ENCODE data around the gene PRR18. TPM values are rescaled to one million over a fixed set of nuclear protein-coding genes. Genes with fewer than 3 reads are reported as not detected.

The PRR18 gene
- under 1 TPM in 3 of 4 donors, not detected in 1; 0.21 to 0.60 (median 0.44) TPM for total RNA-seq

GRCh38 chr6:166308033-166308768 is at the start of gene PRR18:
PRR18 (minus strand) TSS chr6:166308392; CDS start chr6:166308142, 250 bp downstream.
- Histone ChIP-seq H3K36me3 (no peaks in the 10 kb centered on the region), H3K9me3 (no peaks in the 10 kb centered on the region), H3K27me3 (peaks cover 0 to 60% of the 10 kb centered on the region in 2 donors), H3K4me1 (peaks cover 0 to 23% (median 12%) of the 10 kb centered on the region in 4 donors), H3K4me3 (peak within 1 kb of the TSS; percentile 19 to 53 (median 30)), H3K27ac (no peak within 1 kb of the TSS)
- WGBS, 2 donors: 1 to 2% methylated on average over 20 to 45 of the region's 74 CpGs
- no peak for DNase-seq (ENCODE audit: low spot score in 2 of 2)
- TF ChIP-seq EP300 (IDR thresholded peaks at IDR 0.05): no peak
- TF ChIP-seq POLR2A (IDR thresholded peaks at IDR 0.05): no peak
- no peak for TF ChIP-seq CTCF (IDR thresholded peaks at IDR 0.05)

GRCh38 chr6:166355552-166355951 is 47.4 kb upstream of the PRR18 start:
- no peak overlapping the region for H3K4me3 ChIP-seq
- peaks cover 0 to 4% (median 0%) of the 10 kb centered on the region in 4 donors for H3K9me3 ChIP-seq
- no peak overlapping the region for H3K27ac ChIP-seq
- H3K4me1 ChIP-seq: peaks cover 0 to 4% (median 1%) of the 10 kb centered on the region in 4 donors
- no peak for DNase-seq (ENCODE audit: low spot score in 2 of 2)
- 59 to 73% methylated on average over 5 of the region's 5 CpGs for WGBS, 2 donors
- TF ChIP-seq POLR2A (IDR thresholded peaks at IDR 0.05): no peak
- no peak for TF ChIP-seq EP300 (IDR thresholded peaks at IDR 0.05)
- TF ChIP-seq CTCF (IDR thresholded peaks at IDR 0.05): no peak
- H3K36me3 ChIP-seq: no peaks in the 10 kb centered on the region
- no peaks in the 10 kb centered on the region for H3K27me3 ChIP-seq

- no peaks in the 10 kb centered on the region for H3K36me3 ChIP-seq
- DNase-seq (ENCODE audit: low spot score in 2 of 2): no peak
- 95 to 96% methylated on average over 4 of the region's 4 CpGs for WGBS, 2 donors
- H3K9me3 ChIP-seq: peaks cover 0 to 10% (median 0%) of the 10 kb centered on the region in 4 donors
- no peaks in the 10 kb centered on the region for H3K27me3 ChIP-seq
- no peak overlapping the region for H3K4me3 ChIP-seq
- H3K4me1 ChIP-seq: no peaks in the 10 kb centered on the region
- H3K27ac ChIP-seq: no peak overlapping the region
- TF ChIP-seq EP300 (IDR thresholded peaks at IDR 0.05) (no peak), CTCF (IDR thresholded peaks at IDR 0.05) (no peak), POLR2A (IDR thresholded peaks at IDR 0.05) (no peak)
These were observed 46.8 kb upstream of the PRR18 start for GRCh38 chr6:166354965-166355364.

- peaks cover 0 to 17% (median 0%) of the 10 kb centered on the region in 4 donors for H3K9me3 ChIP-seq
- no peaks in the 10 kb centered on the region for H3K4me1 ChIP-seq
- H3K36me3 ChIP-seq: no peaks in the 10 kb centered on the region
- TF ChIP-seq CTCF (IDR thresholded peaks at IDR 0.05) (no peak), EP300 (IDR thresholded peaks at IDR 0.05) (no peak), POLR2A (IDR thresholded peaks at IDR 0.05) (no peak)
- no peaks in the 10 kb centered on the region for H3K27me3 ChIP-seq
- 80 to 89% methylated on average over 4 of the region's 4 CpGs for WGBS, 2 donors
- DNase-seq (ENCODE audit: low spot score in 2 of 2): no peak
- no peak overlapping the region for H3K27ac ChIP-seq
- no peak overlapping the region for H3K4me3 ChIP-seq
These were observed 46.0 kb upstream of the PRR18 start for GRCh38 chr6:166354143-166354542.

GRCh38 chr6:166353507-166353906 is 45.3 kb upstream of the PRR18 start:
- H3K36me3 ChIP-seq: no peaks in the 10 kb centered on the region
- H3K27ac ChIP-seq: no peak overlapping the region
- peaks cover 0 to 17% (median 0%) of the 10 kb centered on the region in 4 donors for H3K9me3 ChIP-seq
- H3K27me3 ChIP-seq: no peaks in the 10 kb centered on the region
- DNase-seq (ENCODE audit: low spot score in 2 of 2): no peak
- no peaks in the 10 kb centered on the region for H3K4me1 ChIP-seq
- H3K4me3 ChIP-seq: no peak overlapping the region
- TF ChIP-seq CTCF (IDR thresholded peaks at IDR 0.05) (no peak), EP300 (IDR thresholded peaks at IDR 0.05) (no peak), POLR2A (IDR thresholded peaks at IDR 0.05) (no peak)
- 67 to 77% methylated on average over 1 of the region's 1 CpG for WGBS, 2 donors
